ENCODE measurements around the gene SMCO2. TPM values are rescaled to one million over a fixed set of nuclear protein-coding genes. Genes with fewer than 3 reads are reported as not detected.

Gene SMCO2
- polyA plus RNA-seq, 3 donors = 17.4 TPM; not detected in 2

DNA sequence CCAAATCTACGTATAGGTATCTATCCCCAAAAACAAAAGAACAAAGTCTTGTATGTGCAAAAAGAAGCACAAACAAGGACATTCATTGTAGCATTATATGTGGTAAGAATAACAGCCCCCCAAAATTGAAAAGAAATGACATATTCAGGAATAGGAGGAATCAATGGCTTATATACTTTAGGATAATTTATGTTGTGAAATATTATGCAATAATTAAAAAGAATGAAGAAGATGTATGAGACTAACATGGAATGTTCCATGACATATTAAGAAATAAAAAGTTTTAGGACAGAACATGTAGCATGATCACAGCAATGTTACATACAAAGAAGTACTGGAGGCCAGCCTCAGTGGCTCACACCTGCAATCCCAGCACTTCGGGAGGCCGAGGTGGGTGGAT lies 9.1 kb downstream of the SMCO2 start:
- Histone ChIP-seq H3K9me3 (replicated peaks in 1 of 2; ENCODE audit: control insufficient read depth in 1 of 2, insufficient read depth in 1 of 2, low read length in 2 of 2) (no peaks in the 10 kb centered on the region), H3K4me1 (ENCODE audit: control insufficient read depth in 1 of 2, insufficient read depth in 2 of 2, low read length in 2 of 2) (peaks cover 4 to 6% of the 10 kb centered on the region in 2 donors), H3K27me3 (ENCODE audit: control insufficient read depth in 2 of 2, insufficient read depth in 2 of 2, low read length in 2 of 2) (peaks cover 2 to 5% of the 10 kb centered on the region in 2 donors), H2AFZ (ENCODE audit: insufficient read depth, low read depth, low read length, poor library complexity, severe bottlenecking) (no peak overlapping the region), H3K27ac (ENCODE audit: low read depth in 1 of 2, low read length in 2 of 2) (no peak overlapping the region), H3K4me2 (replicated peaks; ENCODE audit: extremely low read depth, low read length, poor library complexity, severe bottlenecking) (no peak overlapping the region), H4K20me1 (ENCODE audit: insufficient read depth, low read length) (no peaks in the 10 kb centered on the region), H3K79me2 (ENCODE audit: insufficient read depth, low read length) (no peaks in the 10 kb centered on the region), H3K9ac (ENCODE audit: insufficient read depth, low read length, poor library complexity, severe bottlenecking) (no peak overlapping the region), H3K4me3 (replicated peaks in 1 of 3; ENCODE audit: low read depth in 2 of 3, low read length in 3 of 3) (no peak overlapping the region), H3K36me3 (replicated peaks in 1 of 2; ENCODE audit: control insufficient read depth in 1 of 2, insufficient read depth in 2 of 2, low read length in 2 of 2) (no peaks in the 10 kb centered on the region)
- TF ChIP-seq CTCF (IDR thresholded peaks at IDR 0.05) = no peak
- Mint-ChIP-seq H3K4me1 (peaks cover 8% of the 10 kb centered on the region), H3K27ac (no peak overlapping the region), H3K9me3 (peaks cover 0 to 7% (median 3%) of the 10 kb centered on the region in 7 donors), H3K27me3 (ENCODE audit: low read depth in 3 of 3) (peaks cover 8 to 13% (median 10%) of the 10 kb centered on the region in 3 donors), H3K4me3 (no peak overlapping the region), H3K36me3 (no peaks in the 10 kb centered on the region)
- intact Hi-C loops (cut with micrococcal nuclease) = no loop called here
- 100% methylated on average over 1 of the region's 3 CpGs for WGBS (ENCODE audit: insufficient coverage)
- no peak for DNase-seq

- intact Hi-C loops (cut with micrococcal nuclease) = no loop called here
- H3K36me3 Mint-ChIP-seq = no peaks in the 10 kb centered on the region
- H3K27ac Mint-ChIP-seq = no peak overlapping the region
- DNase-seq = no peak
- Histone ChIP-seq H2AFZ (ENCODE audit: insufficient read depth, low read depth, low read length, poor library complexity, severe bottlenecking) (no peak overlapping the region), H3K36me3 (replicated peaks in 1 of 2; ENCODE audit: control insufficient read depth in 1 of 2, insufficient read depth in 2 of 2, low read length in 2 of 2) (no peaks in the 10 kb centered on the region), H3K27me3 (ENCODE audit: control insufficient read depth in 2 of 2, insufficient read depth in 2 of 2, low read length in 2 of 2) (peaks cover 5 to 6% of the 10 kb centered on the region in 2 donors), H3K9me3 (replicated peaks in 1 of 2; ENCODE audit: control insufficient read depth in 1 of 2, insufficient read depth in 1 of 2, low read length in 2 of 2) (no peaks in the 10 kb centered on the region), H3K9ac (ENCODE audit: insufficient read depth, low read length, poor library complexity, severe bottlenecking) (no peak overlapping the region), H3K4me1 (ENCODE audit: control insufficient read depth in 1 of 2, insufficient read depth in 2 of 2, low read length in 2 of 2) (peaks cover 6 to 8% of the 10 kb centered on the region in 2 donors), H3K4me2 (replicated peaks; ENCODE audit: extremely low read depth, low read length, poor library complexity, severe bottlenecking) (no peak overlapping the region), H4K20me1 (ENCODE audit: insufficient read depth, low read length) (no peaks in the 10 kb centered on the region), H3K4me3 (replicated peaks in 1 of 3; ENCODE audit: low read depth in 2 of 3, low read length in 3 of 3) (no peak overlapping the region), H3K79me2 (ENCODE audit: insufficient read depth, low read length) (no peaks in the 10 kb centered on the region), H3K27ac (ENCODE audit: low read depth in 1 of 2, low read length in 2 of 2) (no peak overlapping the region)
- H3K4me1 Mint-ChIP-seq = peaks cover 13% of the 10 kb centered on the region
- peaks cover 0 to 7% (median 3%) of the 10 kb centered on the region in 7 donors for H3K9me3 Mint-ChIP-seq
- WGBS (ENCODE audit: insufficient coverage) = 100% methylated on average over 1 of the region's 3 CpGs
- peaks cover 13 to 14% (median 13%) of the 10 kb centered on the region in 3 donors for H3K27me3 Mint-ChIP-seq (ENCODE audit: low read depth in 3 of 3)
- H3K4me3 Mint-ChIP-seq = no peak overlapping the region
- TF ChIP-seq CTCF (IDR thresholded peaks at IDR 0.05) = no peak
Measured at GRCh38 chr12:27456618-27457017, 10.1 kb downstream of the SMCO2 start.
